Endometrial microvascular endothelial cells (primary cell): ENCODE data around the gene C10orf143. TPM values are rescaled to one million over a fixed set of nuclear protein-coding genes. Genes with fewer than 3 reads are reported as not detected.
"Not testable (repeated sequence)": the region's sequence is repeated elsewhere in the genome, so short reads cannot be mapped to it uniquely, and the experiment has no call there.

Experiments
- in situ Hi-C: cut with HindIII; loops from 2 replicates; pipeline ENCODE4 v1.10.0; 2017; ENCODE audit warnings: low sequenced_read_pairs, low pct_unique_long_range_greater_than_20kb; ENCODE audit errors: inconsistent ontology term
- total RNA-seq: library from RNA; depleted of rRNA; stranded (reverse); fragments of >200 nt; gene quantifications from one replicate; pipeline ENCODE4 v1.2.3, GENCODE V29; 2015; ENCODE audit errors: inconsistent ontology term

C10orf143 gene
- total RNA-seq, 1 donor from 2014 or later = 0.37 TPM

- in situ Hi-C loops = no loop called here
Observed at GRCh38 chr10:130040817-130041330, 69.8 kb downstream of the C10orf143 start.

GRCh38 chr10:130040351-130040750 lies 70.3 kb downstream of the C10orf143 start:
- in situ Hi-C loops = no loop called here

DNA sequence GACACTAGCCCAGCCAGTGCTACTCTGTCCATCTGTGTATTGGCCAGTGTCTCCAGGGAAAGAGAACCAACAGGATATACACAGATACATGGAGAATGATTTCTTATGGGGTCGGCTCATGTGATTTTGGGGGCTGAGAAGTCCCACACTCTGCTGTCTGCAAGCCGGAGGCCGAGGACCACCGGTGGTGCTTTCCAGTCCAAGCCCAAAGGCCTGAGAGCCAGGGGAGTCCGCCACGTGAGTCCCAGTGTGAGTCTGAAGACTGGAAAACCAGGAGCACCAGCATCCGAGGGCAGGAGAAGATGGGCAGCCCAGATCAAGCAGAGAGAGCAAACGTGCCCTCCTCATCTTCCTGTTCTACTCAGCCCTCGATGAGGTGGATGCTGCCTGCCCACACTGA lies 71.5 kb downstream of the C10orf143 start:
- in situ Hi-C loops = no loop called here

DNA sequence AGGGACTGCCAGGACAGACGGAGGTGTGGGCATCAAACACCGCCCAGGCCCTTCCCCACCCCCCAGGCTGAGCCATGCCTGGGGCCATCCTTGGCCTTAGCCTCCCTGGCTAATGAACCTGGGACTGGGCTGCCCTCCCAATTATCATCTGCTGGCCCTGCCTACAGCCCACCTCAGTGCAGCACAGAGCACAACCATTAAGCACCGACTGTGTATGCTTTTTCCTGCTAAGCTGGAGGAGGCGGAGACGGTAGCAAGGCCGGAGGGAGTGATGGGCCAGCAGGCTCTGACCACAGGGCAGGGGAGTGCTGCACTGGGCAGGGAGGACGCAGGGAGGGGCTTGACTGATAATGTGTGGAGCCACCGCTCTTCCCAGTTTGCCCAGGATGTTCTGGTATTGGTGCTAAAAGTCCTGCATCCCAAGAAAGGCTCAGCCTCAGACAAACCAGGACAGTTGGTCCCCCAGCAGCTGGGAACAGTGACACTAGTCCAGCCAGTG lies 72.0 kb downstream of the C10orf143 start:
- in situ Hi-C loops = no loop called here

GRCh38 chr10:130038019-130038555 lies 72.5 kb downstream of the C10orf143 start:
- in situ Hi-C loops = no loop called here

GRCh38 chr10:130037169-130037661 lies 73.4 kb downstream of the C10orf143 start:
- in situ Hi-C loops = no loop called here

DNA sequence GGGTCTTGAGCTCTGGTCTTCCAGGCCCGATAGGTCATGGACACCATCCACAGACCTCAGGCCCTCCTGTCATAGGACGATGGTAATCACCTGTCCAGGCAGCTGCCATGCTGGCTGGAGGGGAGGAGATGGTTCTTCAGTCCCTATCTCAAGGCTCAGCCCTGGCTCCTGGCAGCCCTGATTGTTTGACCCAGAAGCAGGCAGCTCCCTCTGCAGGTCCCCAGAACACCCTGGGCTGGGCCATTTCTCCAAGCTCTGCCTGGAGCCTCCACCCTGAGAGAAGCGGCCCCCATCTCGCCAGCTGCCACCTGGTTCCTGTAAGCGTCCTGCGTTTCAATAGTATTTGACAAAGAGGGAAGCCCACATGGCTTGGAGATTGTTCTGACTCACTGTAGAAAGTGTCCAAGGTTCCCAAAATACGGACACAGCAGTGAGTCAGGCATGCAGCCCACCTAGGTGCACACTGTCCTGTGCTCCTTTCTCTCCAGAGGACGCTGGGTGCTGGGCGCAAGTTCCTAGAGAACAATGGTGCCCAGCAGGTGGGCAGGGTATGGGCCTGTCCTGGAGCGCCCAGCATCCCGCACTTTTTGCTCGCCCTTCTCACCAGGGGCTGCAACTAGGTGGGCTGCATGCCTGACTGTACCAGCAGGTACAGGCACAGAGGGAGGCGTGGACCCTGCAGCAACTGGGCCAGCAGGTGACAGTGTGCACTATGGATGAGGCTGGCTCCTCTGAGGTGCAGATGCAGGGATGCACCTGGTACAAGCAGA lies 74.1 kb downstream of the C10orf143 start:
- in situ Hi-C loops = no loop called here

DNA sequence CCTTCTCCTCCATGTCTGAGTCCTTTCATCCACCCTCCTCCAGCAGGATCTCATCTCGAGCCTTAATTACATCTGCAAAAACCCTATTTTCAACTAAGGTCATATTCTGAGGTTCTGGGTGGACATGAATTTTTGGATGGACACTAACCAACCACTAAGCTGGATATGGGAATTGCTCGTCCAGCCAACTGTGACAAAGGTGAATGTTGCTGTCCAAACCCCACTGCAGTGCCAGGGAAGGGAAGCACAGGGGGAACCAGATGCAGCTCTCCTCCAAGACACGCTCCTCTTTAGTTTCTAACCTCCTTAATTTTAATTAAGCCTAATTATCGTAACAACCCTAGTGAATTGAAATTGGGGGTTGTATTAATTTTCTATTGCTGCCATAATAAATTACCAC lies 81.4 kb downstream of the C10orf143 start:
- in situ Hi-C loops = no loop called here

GRCh38 chr10:130028465-130028819 lies 82.2 kb downstream of the C10orf143 start:
- in situ Hi-C loops = no loop called here

- in situ Hi-C loops = no loop called here
Observed at GRCh38 chr10:130027716-130028464, 82.7 kb downstream of the C10orf143 start.

- in situ Hi-C loops = no loop called here
Observed at GRCh38 chr10:130026670-130027456, 83.8 kb downstream of the C10orf143 start.

DNA sequence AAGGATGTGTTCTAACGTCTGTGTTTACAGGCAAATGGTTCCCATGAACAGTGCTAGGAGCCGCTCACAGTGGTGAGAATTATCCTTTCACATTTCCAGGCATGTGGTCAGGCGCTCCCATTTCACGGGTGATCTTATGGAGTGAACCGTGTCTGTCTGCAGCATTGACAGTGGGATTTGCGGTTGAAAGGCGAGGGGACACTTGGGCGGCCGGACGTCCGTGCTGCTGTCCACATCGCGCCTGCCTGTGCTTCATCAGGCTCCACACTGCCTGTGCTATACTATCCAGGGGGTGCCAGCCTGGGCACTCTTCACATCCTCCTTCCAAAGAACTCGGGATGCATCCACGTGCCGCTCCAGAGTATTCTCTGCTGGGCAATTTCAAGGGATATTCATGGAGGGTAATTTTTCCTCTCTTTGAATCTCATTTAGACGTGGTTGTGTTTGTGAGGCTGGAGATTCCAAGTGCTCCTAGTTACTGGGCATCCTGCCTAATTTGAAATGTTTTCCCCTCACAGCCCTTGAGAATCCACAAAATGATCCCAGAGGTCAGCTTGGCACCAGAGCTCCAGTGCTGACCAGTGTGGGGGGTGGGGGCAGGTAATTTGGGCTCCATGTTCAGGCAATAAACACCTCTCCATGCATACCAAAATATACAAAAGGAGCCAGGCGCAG lies 84.7 kb downstream of the C10orf143 start:
- in situ Hi-C loops = no loop called here

DNA sequence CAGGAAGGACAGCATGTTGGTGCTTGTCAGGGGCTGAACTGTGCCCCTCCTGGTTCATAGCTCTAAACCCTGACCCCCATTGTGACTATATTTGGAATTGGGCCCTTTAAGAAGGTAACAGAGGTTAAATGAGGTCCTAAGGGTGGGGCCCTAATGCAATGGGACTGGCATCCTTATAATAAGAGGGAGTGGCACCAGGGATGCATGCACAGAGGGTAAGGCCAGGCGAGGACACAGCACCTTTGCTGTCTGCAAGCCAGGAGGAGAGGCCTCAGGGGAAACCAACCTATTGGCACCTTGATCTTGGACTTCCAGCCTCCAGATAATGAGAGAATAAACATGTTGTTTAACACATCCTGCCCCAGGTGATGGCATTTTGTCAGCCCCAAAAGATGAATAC lies 85.3 kb downstream of the C10orf143 start:
- in situ Hi-C loops = no loop called here

- in situ Hi-C loops = no loop called here
Observed at GRCh38 chr10:130024779-130025325, 85.8 kb downstream of the C10orf143 start.

DNA sequence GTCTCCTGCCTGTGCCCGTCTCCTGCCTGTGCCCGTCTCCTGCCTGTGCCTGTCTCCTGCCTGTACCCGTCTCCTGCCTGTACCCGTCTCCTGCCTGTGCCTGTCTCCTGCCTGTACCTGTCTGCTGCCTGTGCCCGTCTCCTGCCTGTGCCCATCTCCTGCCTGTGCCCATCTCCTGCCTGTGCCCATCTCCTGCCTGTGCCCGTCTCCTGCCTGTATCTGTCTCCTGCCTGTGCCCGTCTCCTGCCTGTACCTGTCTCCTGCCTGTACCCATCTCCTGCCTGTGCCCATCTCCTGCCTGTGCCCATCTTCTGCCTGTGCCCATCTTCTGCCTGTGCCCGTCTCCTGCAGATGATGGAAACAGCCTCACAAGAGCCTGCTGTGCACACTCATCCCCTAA lies 86.3 kb downstream of the C10orf143 start:
- in situ Hi-C loops = not testable (repeated sequence)

DNA sequence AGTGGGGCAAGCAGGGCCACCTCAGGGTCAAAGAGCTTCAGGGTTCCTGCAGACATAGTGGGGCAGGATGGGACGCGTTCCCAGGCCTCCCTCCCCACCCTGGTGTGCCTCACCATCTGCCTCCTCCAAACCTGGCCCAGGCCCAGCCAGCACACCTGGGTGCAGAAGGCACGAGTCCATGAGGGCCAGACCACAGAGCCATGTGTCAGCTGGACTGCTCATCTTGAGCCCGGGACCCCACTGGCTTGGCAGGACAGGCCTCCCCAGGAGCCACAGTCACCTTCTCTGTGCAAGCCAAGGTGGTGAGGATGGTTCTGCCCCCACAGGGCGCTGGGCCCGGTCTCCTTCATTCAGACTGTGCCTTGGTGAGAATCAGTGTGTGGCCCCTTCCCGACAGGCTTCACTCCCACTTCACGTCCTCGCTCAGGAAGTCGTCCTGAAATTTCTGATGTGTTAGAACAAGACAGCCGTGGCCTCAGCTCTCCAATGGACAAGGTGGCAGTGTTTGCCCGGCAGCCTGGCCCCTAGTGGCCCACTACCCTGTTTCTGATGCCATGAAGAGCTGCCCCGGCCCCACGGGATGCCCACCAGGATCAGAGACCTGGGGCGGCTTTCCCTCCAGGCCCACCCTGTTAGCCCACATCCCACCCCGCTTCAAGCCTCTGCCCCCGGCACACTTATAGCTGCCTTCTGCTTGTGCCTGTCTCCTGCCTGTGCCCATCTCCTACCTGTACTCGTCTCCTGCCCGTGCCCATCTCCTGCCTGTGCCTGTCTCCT lies 87.0 kb downstream of the C10orf143 start:
- in situ Hi-C loops = no loop called here

- in situ Hi-C loops = no loop called here
Observed at GRCh38 chr10:130022511-130023299, 87.9 kb downstream of the C10orf143 start.
